ENCODE measurements around the gene TSPAN3. TPM values are rescaled to one million over a fixed set of nuclear protein-coding genes. Genes with fewer than 3 reads are reported as not detected.

The TSPAN3 gene
- total RNA-seq, 1 donor from 2014 or later = 359 TPM

DNA sequence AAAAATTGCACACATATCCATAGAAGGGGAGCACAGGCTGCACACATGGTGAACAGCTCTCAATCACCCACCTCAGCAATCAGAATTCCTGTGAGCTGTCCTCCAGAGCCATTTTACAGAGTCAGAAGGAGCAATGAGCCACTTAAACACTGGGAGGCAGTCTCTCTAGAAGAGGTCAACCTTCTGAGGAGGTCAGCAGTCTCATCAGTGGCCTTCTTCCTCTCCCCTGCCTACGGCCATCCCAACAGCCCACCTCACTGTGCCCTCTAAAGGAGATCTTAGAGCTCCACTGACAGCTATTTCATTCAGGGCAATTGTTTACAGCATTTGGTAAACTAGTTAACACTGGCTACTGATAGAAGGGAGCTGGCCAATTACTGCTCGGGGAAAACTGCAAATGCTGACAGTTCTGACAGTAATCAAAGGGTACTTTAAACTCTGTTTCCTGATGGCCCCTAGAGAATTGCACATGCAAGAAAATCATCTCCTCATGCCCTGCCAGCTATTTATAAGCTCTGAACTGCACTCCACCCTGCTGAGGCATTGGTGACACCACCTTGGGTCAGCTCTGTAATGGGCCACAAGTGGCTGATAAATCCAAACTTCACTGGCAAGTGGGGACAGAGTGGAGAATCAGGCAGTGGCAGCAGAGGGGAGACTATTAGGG is 42.1 kb upstream of the TSPAN3 start:
- Histone ChIP-seq H3K27ac (no peak overlapping the region), H3K27me3 (no peaks in the 10 kb centered on the region), H3K4me1 (peaks cover 2% of the 10 kb centered on the region), H3K36me3 (peaks cover 13% of the 10 kb centered on the region), H3K9me3 (no peaks in the 10 kb centered on the region), H3K4me3 (no peak overlapping the region)
- ATAC-seq = peak; percentile 40
- no peak for TF ChIP-seq CTCF (IDR thresholded peaks at IDR 0.05)
- intact Hi-C loops (cut with DNase I) = no loop called here
- DNase-seq = no peak

DNA sequence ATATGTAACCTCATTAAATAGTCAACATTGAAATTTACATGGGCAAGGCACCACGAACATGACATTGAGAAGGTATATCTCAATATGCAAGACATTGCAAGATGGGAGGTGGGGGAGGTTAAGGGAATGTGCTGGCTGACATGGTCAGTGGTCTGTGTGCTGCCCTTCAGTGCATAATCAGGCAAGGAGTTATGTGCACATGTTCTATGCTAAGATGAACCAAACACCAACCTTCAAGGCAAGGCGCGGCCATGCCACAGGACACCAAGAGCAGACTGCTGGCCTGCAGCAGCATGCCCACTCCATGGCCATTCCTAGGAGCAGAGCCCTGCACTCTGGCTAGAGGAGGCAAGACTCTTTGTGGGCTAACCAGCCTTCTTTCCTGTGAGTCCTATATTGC is 40.9 kb upstream of the TSPAN3 start:
- no peak for ATAC-seq
- TF ChIP-seq CTCF (IDR thresholded peaks at IDR 0.05) = no peak
- Histone ChIP-seq H3K4me3 (no peak overlapping the region), H3K36me3 (peaks cover 13% of the 10 kb centered on the region), H3K9me3 (no peaks in the 10 kb centered on the region), H3K27ac (no peak overlapping the region), H3K27me3 (no peaks in the 10 kb centered on the region), H3K4me1 (peaks cover 7% of the 10 kb centered on the region)
- intact Hi-C loops (cut with DNase I) = no loop called here
- DNase-seq = no peak

DNA sequence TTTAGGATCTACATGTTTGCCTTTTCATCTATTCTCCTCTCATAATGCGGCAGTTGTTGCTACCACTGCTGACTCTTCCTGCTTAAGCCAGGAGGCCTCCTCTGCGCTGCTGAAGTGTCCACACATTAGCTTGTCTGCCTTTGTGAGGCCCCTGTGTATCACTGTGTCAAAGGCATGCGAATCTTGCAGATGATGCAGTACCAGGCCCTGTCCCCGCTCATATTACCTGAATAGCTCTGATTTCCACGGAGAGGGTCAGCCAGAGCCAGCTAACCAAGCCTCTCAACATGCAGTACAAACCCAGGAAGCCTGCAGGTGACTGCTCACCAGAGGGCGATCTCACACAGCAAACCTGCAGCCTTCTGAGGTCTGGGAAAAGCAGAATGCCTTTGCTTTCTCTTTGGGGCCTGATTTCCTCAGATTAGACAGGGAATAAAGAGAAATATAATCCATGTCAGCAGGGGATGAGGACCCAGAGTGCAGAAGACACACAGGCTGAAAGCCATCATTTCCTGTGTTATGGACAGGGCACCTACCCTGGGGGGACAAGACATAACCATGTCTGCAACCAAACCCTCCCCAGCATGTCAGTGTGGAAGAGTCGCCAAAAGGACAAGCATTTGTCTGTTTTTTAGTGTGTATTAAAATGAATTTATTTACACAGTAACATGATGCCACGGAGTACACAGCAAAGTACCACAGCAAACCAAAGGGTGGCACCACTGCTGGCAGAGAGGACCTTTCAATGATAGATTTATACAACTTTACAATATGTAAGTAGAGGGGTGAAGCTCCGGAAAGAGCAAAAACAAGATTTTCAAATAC is 36.8 kb upstream of the TSPAN3 start:
- intact Hi-C loops (cut with DNase I) = no loop called here
- H3K36me3 ChIP-seq = peaks cover 5% of the 10 kb centered on the region
- H3K27ac ChIP-seq = peak overlapping the region; percentile 59
- peaks cover 20% of the 10 kb centered on the region for H3K4me1 ChIP-seq
- no peaks in the 10 kb centered on the region for H3K9me3 ChIP-seq
- ATAC-seq (peak; percentile 79), DNase-seq (peak; percentile 70)
- H3K27me3 ChIP-seq = no peaks in the 10 kb centered on the region
- peak; percentile 61 for TF ChIP-seq CTCF (IDR thresholded peaks at IDR 0.05)
- H3K4me3 ChIP-seq = no peak overlapping the region

GRCh38 chr15:77107068-77107467 is 36.2 kb upstream of the TSPAN3 start:
- no peak for TF ChIP-seq CTCF (IDR thresholded peaks at IDR 0.05)
- no peak overlapping the region for H3K4me3 ChIP-seq
- H3K4me1 ChIP-seq = peaks cover 20% of the 10 kb centered on the region
- peaks cover 4% of the 10 kb centered on the region for H3K36me3 ChIP-seq
- intact Hi-C loops (cut with DNase I) = no loop called here
- DNase-seq = no peak
- H3K27ac ChIP-seq = peak overlapping the region; percentile 59
- peak; percentile 37 for ATAC-seq
- H3K27me3 ChIP-seq = no peaks in the 10 kb centered on the region
- H3K9me3 ChIP-seq = no peaks in the 10 kb centered on the region

DNA sequence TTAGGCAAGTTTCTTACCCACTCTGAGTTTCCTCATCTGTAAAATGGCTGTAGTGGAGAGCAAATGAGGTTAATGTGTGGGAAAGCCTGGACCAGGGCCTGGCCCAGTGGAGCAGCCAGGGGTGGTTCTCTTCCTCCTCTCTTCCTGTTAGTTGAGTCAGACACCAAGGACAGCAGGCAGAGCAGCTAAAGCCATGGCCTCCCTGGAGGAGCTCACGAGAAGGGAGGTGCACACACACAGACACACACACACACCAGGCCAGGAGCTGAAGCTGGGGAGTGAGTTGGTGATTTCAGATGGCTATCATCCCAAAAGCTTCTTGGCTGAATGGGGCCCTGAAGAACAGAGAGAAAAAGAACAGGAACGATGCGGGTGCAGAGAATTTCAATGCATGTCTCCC is 33.2 kb upstream of the TSPAN3 start:
- no peak for TF ChIP-seq CTCF (IDR thresholded peaks at IDR 0.05)
- Histone ChIP-seq H3K4me3 (no peak overlapping the region), H3K9me3 (no peaks in the 10 kb centered on the region), H3K4me1 (peaks cover 20% of the 10 kb centered on the region), H3K36me3 (no peaks in the 10 kb centered on the region), H3K27ac (no peak overlapping the region), H3K27me3 (no peaks in the 10 kb centered on the region)
- intact Hi-C loops (cut with DNase I) = no loop called here
- ATAC-seq (no peak), DNase-seq (no peak)

Measured in upper lobe of right lung (tissue), 1 donor.